ENCODE results near the gene AHRR. TPM values are rescaled to one million over a fixed set of nuclear protein-coding genes. Genes with fewer than 3 reads are reported as not detected.

AHRR gene
- total and polyA plus RNA-seq, 2 experiments from 2014 or later, result 0.27 to 1.8 TPM

DNA sequence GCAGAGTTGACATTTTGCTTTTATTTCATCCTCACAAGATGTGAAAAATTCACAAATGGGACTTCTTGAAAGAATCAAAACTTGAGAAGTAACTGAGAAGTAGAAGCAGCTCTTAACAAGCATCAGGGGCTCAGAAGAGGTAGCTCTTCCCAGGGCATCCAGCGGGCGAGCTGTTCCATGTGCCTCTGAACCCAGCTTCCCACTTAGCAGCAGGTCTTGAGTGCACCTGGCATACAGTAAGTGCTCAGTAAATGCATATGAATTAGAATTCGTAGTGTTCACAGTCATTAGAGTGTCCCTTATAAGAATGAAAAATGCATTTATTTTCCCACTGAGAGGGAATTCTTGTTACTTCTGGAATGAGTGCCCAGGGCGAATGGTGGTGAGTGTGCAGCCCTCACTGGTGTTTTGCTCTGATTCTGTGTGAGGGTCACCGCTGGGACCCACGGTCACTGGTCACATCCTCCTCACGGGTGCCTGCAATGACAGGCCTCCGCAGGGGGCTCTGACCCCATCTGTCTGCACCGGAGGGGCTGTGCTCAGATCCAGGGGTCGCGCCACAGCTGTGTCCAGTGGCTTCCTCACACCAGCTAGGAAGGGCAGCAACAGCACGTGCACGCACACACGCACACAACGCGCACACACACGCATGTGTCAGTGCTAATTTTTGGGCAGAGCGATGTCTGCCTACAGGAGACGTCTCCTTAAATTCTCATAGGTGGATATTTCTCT lies 148.4 kb downstream of the AHRR start:
- peaks cover 6% of the 10 kb centered on the region; the same call in 2 of the 3 replicates for H3K4me1 Mint-ChIP-seq
- ATAC-seq, result no peak

More for the DNA sequence above, 148.4 kb downstream of the AHRR start:
- no peak for DNase-seq (ENCODE audit: low spot score)
- H3K27ac ChIP-seq (ENCODE audit: low read depth), result no peak overlapping the region
- H3K27me3 Mint-ChIP-seq (ENCODE audit: insufficient read depth, low read depth, poor library complexity), result peaks cover 16% of the 10 kb centered on the region
- no peaks in the 10 kb centered on the region for H3K9me3 Mint-ChIP-seq
- no peak overlapping the region for H3K4me3 ChIP-seq
- no peak overlapping the region for H2AFZ ChIP-seq
- H3K79me2 ChIP-seq (replicated peaks; ENCODE audit: insufficient read depth), result no peaks in the 10 kb centered on the region
- no peaks in the 10 kb centered on the region for H3K36me3 Mint-ChIP-seq (ENCODE audit: low read depth)
- H3K4me1 ChIP-seq (ENCODE audit: insufficient read depth), result no peaks in the 10 kb centered on the region
- no peaks in the 10 kb centered on the region for H3K9me2 ChIP-seq (ENCODE audit: insufficient read depth)
- peaks cover 9% of the 10 kb centered on the region; the same call in 1 of the 2 replicates for H4K20me1 ChIP-seq (replicated peaks; ENCODE audit: insufficient read depth)
- H3F3A ChIP-seq (replicated peaks; ENCODE audit: low read depth), result no peaks in the 10 kb centered on the region
- no peak overlapping the region for H3K27ac Mint-ChIP-seq
- H3K36me3 ChIP-seq (ENCODE audit: insufficient read depth), result no peaks in the 10 kb centered on the region; the same call in 1 of the 2 replicates
- no peak overlapping the region for H3K4me3 Mint-ChIP-seq
- peaks cover 14% of the 10 kb centered on the region for H3K27me3 ChIP-seq (ENCODE audit: insufficient read depth)
- no peak overlapping the region for H3K4me2 ChIP-seq
- TF ChIP-seq, protein P1, sequence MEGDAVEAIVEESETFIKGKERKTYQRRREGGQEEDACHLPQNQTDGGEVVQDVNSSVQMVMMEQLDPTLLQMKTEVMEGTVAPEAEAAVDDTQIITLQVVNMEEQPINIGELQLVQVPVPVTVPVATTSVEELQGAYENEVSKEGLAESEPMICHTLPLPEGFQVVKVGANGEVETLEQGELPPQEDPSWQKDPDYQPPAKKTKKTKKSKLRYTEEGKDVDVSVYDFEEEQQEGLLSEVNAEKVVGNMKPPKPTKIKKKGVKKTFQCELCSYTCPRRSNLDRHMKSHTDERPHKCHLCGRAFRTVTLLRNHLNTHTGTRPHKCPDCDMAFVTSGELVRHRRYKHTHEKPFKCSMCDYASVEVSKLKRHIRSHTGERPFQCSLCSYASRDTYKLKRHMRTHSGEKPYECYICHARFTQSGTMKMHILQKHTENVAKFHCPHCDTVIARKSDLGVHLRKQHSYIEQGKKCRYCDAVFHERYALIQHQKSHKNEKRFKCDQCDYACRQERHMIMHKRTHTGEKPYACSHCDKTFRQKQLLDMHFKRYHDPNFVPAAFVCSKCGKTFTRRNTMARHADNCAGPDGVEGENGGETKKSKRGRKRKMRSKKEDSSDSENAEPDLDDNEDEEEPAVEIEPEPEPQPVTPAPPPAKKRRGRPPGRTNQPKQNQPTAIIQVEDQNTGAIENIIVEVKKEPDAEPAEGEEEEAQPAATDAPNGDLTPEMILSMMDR (conservative IDR thresholded peaks at IDR 0.05; ENCODE audit: low read depth in 2 of 2), result no peak
- TF ChIP-seq ZNF114 (CRISPR knock-in tag; IDR thresholded peaks at IDR 0.05) (no peak), STAT1 (IDR thresholded peaks at IDR 0.05; ENCODE audit: unreplicated experiment) (no peak), REST (IDR thresholded peaks at IDR 0.05; ENCODE audit: unreplicated experiment) (no peak), ZNF462 (CRISPR knock-in tag; IDR thresholded peaks at IDR 0.05) (no peak), EZH2 (IDR thresholded peaks at IDR 0.05; ENCODE audit: low read depth, unreplicated experiment) (no peak), POLR2AphosphoS5 (IDR thresholded peaks at IDR 0.05; ENCODE audit: low read depth) (no peak)
